Chondrocyte (in vitro differentiated cells): ENCODE data around the gene KIAA0513. TPM values are rescaled to one million over a fixed set of nuclear protein-coding genes. Genes with fewer than 3 reads are reported as not detected.

Experiments
- DNase-seq: peaks from one replicate; pipeline ENCODE4 v3.0.0; 2021; ENCODE audit warnings: mixed read lengths, low spot score
- H3K27ac Mint-ChIP-seq: one replicate; pipeline ENCODE4 v1.8.0; 2021; ENCODE audit warnings: mild to moderate bottlenecking, moderate library complexity, mixed read lengths; ENCODE audit not compliant: unreplicated experiment
- H3K27me3 Mint-ChIP-seq: 2 replicates; pipeline ENCODE4 v1.8.0; 2021; ENCODE audit warnings: low read depth, mixed read lengths
- H3K36me3 Mint-ChIP-seq: 2 replicates; pipeline ENCODE4 v1.8.0; 2021; ENCODE audit warnings: low read depth, mixed read lengths
- H3K4me1 Mint-ChIP-seq: 2 replicates; pipeline ENCODE4 v1.8.0; 2021; ENCODE audit warnings: low read depth, mild to moderate bottlenecking, mixed read lengths
- H3K4me3 Mint-ChIP-seq: one replicate; pipeline ENCODE4 v1.8.0; 2021; ENCODE audit warnings: mild to moderate bottlenecking, moderate library complexity, mixed read lengths; ENCODE audit not compliant: unreplicated experiment
- H3K9me3 Mint-ChIP-seq: 2 replicates; pipeline ENCODE4 v1.8.0; 2021; ENCODE audit warnings: low read depth, mixed read lengths
- total RNA-seq: library from RNA; stranded (reverse); gene quantifications from 3 replicates; pipeline ENCODE4 v1.2.1, GENCODE V29; 2021
- TF ChIP-seq, protein P1 (sequence below): fragments of 200-600 bp; sonication (generic); IDR thresholded peaks from 2 replicates; pipeline ENCODE4 v1.5.0; 2021; ENCODE audit warnings: antibody characterized with exemption, mild to moderate bottlenecking, moderate library complexity

Gene KIAA0513
- total RNA-seq, 1 donor from 2014 or later: 11.6 TPM

DNA sequence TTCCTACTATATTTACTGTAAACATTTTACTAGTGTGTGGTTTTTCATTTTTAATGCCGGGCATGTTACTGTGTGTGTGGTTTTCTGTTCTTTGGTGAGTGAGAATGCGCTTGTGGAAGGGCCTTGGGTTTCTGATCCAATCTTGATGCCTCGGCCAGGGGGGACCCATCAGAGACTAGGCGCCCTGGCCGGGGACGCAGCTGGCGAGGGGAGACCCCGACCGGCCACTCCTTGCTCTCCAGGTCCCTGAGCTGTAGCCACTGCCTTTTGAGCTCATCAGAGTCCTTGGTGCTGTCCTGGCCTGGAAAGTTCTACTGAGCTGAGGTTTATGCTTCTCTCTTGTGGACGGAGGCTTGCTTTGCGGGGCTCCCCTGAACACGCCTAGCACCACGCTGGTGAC is 37.5 kb downstream of the KIAA0513 start:
- Mint-ChIP-seq H3K27ac (no peak overlapping the region), H3K36me3 (peaks cover 8% of the 10 kb centered on the region), H3K4me1 (peaks cover 11% of the 10 kb centered on the region), H3K9me3 (no peaks in the 10 kb centered on the region), H3K27me3 (no peaks in the 10 kb centered on the region), H3K4me3 (no peak overlapping the region)
- TF ChIP-seq, protein P1, sequence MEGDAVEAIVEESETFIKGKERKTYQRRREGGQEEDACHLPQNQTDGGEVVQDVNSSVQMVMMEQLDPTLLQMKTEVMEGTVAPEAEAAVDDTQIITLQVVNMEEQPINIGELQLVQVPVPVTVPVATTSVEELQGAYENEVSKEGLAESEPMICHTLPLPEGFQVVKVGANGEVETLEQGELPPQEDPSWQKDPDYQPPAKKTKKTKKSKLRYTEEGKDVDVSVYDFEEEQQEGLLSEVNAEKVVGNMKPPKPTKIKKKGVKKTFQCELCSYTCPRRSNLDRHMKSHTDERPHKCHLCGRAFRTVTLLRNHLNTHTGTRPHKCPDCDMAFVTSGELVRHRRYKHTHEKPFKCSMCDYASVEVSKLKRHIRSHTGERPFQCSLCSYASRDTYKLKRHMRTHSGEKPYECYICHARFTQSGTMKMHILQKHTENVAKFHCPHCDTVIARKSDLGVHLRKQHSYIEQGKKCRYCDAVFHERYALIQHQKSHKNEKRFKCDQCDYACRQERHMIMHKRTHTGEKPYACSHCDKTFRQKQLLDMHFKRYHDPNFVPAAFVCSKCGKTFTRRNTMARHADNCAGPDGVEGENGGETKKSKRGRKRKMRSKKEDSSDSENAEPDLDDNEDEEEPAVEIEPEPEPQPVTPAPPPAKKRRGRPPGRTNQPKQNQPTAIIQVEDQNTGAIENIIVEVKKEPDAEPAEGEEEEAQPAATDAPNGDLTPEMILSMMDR: no peak
- no peak for DNase-seq

DNA sequence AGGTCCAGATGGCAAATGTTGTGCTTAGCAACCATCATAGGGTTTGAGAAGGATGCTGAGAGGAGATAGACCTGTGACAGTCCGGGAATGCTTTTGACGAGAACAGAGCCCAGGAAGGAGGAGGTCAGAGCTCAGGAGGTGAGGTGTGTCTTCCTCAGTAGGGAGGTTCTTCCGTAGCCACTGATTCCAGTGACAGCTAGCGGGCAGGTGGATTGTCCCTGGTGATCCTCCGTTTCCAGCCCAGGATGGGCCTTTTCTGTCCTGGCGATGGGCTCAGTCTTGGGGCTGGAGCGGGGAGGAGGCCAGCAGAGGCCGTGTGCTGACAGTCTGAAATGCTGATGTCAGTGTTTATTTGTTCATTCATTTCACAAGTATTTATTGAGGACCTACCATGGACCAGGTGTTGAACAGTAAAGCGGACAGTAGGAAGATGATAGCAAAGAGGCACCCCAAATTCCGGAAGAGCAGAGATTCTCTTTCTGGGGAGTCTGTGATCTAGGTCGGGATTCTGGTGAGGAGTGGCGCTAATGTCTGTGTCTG is 38.8 kb downstream of the KIAA0513 start:
- H3K4me3 Mint-ChIP-seq: no peak overlapping the region
- H3K27ac Mint-ChIP-seq: no peak overlapping the region
- H3K4me1 Mint-ChIP-seq: peaks cover 11% of the 10 kb centered on the region
- H3K27me3 Mint-ChIP-seq: no peaks in the 10 kb centered on the region
- TF ChIP-seq, protein P1: no peak
- peaks cover 13% of the 10 kb centered on the region for H3K36me3 Mint-ChIP-seq
- no peaks in the 10 kb centered on the region for H3K9me3 Mint-ChIP-seq
- DNase-seq: no peak

DNA sequence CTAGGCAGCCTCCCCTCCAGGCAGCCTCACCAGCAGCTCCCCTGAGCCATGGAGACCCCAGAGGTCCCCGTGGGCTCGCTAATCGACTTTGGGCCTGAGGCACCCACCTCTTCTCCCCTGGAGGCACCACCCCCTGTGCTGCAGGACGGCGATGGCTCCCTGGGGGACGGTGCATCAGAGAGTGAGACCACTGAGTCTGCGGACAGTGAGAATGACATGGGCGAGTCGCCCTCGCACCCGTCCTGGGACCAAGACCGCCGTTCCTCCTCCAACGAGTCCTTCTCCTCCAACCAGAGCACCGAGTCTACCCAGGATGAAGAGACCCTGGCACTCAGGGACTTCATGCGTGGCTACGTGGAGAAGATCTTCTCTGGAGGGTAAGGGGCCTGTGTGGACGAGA is 39.4 kb downstream of the KIAA0513 start:
- H3K4me1 Mint-ChIP-seq: peaks cover 11% of the 10 kb centered on the region
- H3K4me3 Mint-ChIP-seq: no peak overlapping the region
- TF ChIP-seq, protein P1: no peak
- no peaks in the 10 kb centered on the region for H3K9me3 Mint-ChIP-seq
- peaks cover 16% of the 10 kb centered on the region for H3K36me3 Mint-ChIP-seq
- H3K27me3 Mint-ChIP-seq: no peaks in the 10 kb centered on the region
- no peak overlapping the region for H3K27ac Mint-ChIP-seq
- DNase-seq: no peak

DNA sequence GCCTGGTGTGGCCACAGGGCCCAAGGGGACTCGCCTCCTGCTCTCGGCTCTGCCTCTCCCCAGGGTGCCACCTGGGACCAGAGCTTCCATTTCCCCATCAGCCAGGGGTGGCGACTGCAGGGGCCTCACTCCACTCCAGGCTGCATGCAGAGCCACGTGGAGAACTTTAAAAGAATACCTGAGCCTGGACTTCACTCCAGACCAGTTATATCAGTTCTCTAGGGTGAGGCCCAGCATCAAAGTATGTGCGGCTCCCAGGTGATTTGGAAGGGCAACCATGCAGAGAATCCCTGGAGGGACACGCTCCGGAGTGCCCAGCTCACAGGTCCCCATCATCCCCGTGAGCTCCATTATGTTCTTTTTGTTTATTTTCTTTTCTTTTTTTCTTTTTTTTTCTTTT is 39.8 kb downstream of the KIAA0513 start:
- Mint-ChIP-seq H3K27me3 (no peaks in the 10 kb centered on the region), H3K36me3 (peaks cover 16% of the 10 kb centered on the region), H3K4me3 (no peak overlapping the region), H3K27ac (no peak overlapping the region), H3K4me1 (peaks cover 11% of the 10 kb centered on the region), H3K9me3 (no peaks in the 10 kb centered on the region)
- TF ChIP-seq, protein P1: no peak
- DNase-seq: no peak

DNA sequence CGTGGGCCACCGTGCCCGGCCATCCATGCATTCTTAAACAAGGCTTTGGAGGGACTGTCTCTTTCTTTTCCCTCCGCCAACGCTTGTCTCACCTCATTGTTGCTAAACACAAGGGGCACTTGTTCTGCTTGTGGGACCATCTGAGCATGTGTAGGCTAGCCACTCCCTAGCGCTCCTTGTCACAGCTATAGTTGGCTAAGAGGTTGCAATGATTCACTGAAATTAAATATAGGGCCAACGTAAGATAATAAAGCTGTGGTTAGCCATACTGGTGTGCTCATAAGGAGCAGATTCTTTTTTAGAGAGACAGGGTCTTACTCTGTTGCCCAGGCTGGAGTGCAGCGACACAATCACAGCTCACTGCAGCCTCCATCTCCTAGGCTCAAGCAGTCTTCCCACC is 41.2 kb downstream of the KIAA0513 start:
- peaks cover 16% of the 10 kb centered on the region for H3K36me3 Mint-ChIP-seq
- H3K4me3 Mint-ChIP-seq: no peak overlapping the region
- TF ChIP-seq, protein P1: no peak
- DNase-seq: no peak
- H3K9me3 Mint-ChIP-seq: no peaks in the 10 kb centered on the region
- peaks cover 6% of the 10 kb centered on the region for H3K4me1 Mint-ChIP-seq
- H3K27me3 Mint-ChIP-seq: no peaks in the 10 kb centered on the region
- no peak overlapping the region for H3K27ac Mint-ChIP-seq
